Tibial nerve (tissue), 4 donors: ENCODE data around the gene ICA1. TPM values are rescaled to one million over a fixed set of nuclear protein-coding genes. Genes with fewer than 3 reads are reported as not detected.
A peak's percentile ranks its signal among the peaks of the same experiment; 100 is the strongest.

Experiments used
- DNase-seq, 2 donors: peaks; one replicate each; pipeline ENCODE4 v3.0.0-alpha.2; 2019; ENCODE audit warnings: low spot score in 2 of 2
- H3K27ac ChIP-seq, 4 donors: fragments of 200-600 bp; sonication (generic) in 3 of 4; one replicate each; pipeline ENCODE4 v1.5.1; 2017 to 2019; ENCODE audit warnings: mild to moderate bottlenecking in 1 of 4
- H3K27me3 ChIP-seq, 2 donors: fragments of 200-600 bp; sonication (generic) in 1 of 2; one replicate each; pipeline versions ENCODE4 v1.5.1 to v1.6.0; 2017 to 2019
- H3K36me3 ChIP-seq, 3 donors: fragments of 200-600 bp; sonication (generic); one replicate each; pipeline ENCODE4 v1.5.1; 2018 to 2019
- H3K4me1 ChIP-seq, 4 donors: fragments of 200-600 bp; sonication (generic) in 3 of 4; one replicate each; pipeline ENCODE4 v1.5.1; 2017 to 2019
- H3K4me3 ChIP-seq, 4 donors: fragments of 200-600 bp; sonication (generic) in 3 of 4; one replicate each; pipeline ENCODE4 v1.5.1; 2017 to 2019; ENCODE audit warnings: mild to moderate bottlenecking in 1 of 4, moderate library complexity in 1 of 4
- H3K9me3 ChIP-seq, 4 donors: fragments of 200-600 bp; sonication (generic) in 3 of 4; one replicate each; pipeline ENCODE4 v1.5.1; 2017 to 2019
- EP300 ChIP-seq, 2 donors: sonication (generic); formaldehyde crosslinking; IDR thresholded peaks; one replicate each; pipeline ENCODE4 v1.6.1; 2017; ENCODE audit warnings: antibody characterized with exemption in 2 of 2, mild to moderate bottlenecking in 1 of 2
- POLR2A ChIP-seq, 2 donors: fragments of 450-650 bp; IDR thresholded peaks; one replicate each; pipeline ENCODE4 v1.6.1; 2017; ENCODE audit warnings: antibody characterized with exemption in 2 of 2, mild to moderate bottlenecking in 2 of 2, moderate library complexity in 2 of 2
- WGBS, 2 donors: methylation state at CpG; one replicate each; pipeline ENCODE4 v1.1.5; 2018; 5-methylcytosine and 5-hydroxymethylcytosine counted together
- total RNA-seq, 4 donors: library from RNA; depleted of rRNA; stranded (reverse); fragments of >200 nt; gene quantifications; one replicate each; pipeline ENCODE4 v1.1.0, GENCODE V29; 2016
- TF ChIP-seq, protein P1 (sequence below), 5 experiments: fragments of 200-600 bp in 3 of 5; fragments of 450-650 bp in 2 of 5; sonication (generic) in 3 of 5; IDR thresholded peaks; one replicate each; pipeline ENCODE4 v1.5.1; 2016 to 2019; ENCODE audit warnings: antibody characterized with exemption in 5 of 5, mild to moderate bottlenecking in 3 of 5, moderate library complexity in 2 of 5

The ICA1 gene
- total RNA-seq, 4 donors from 2014 or later, result 12.8 to 27.3 (median 20.5) TPM

DNA sequence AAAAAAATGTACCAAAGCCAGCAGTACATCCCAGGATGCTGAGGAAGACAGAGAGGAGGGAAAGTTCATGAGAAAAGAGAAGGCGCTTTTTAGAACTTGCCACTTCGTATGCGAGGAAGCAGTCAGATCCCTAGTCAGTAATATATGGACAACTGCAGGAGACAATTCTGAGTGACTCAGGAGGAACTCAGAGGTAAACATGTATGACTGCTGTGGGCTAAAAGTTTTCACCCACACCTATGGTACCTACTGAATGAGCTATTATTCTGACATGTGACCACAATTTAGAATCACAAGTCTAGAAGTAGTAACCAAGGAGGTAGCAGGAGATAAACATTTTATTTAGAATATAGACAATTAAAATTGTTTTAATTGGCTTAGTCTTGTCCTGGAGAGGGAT lies 126.5 kb downstream of the ICA1 start:
- DNase-seq, result no peak
- Histone ChIP-seq H3K27ac (no peak overlapping the region), H3K27me3 (no peaks in the 10 kb centered on the region), H3K36me3 (no peaks in the 10 kb centered on the region), H3K4me3 (no peak overlapping the region), H3K9me3 (no peaks in the 10 kb centered on the region), H3K4me1 (no peaks in the 10 kb centered on the region)
- 94 to 98% methylated on average over 3 of the region's 3 CpGs for WGBS, 2 donors
- TF ChIP-seq EP300 (IDR thresholded peaks at IDR 0.05), result no peak
- TF ChIP-seq POLR2A (IDR thresholded peaks at IDR 0.05), result no peak
- TF ChIP-seq, protein P1, sequence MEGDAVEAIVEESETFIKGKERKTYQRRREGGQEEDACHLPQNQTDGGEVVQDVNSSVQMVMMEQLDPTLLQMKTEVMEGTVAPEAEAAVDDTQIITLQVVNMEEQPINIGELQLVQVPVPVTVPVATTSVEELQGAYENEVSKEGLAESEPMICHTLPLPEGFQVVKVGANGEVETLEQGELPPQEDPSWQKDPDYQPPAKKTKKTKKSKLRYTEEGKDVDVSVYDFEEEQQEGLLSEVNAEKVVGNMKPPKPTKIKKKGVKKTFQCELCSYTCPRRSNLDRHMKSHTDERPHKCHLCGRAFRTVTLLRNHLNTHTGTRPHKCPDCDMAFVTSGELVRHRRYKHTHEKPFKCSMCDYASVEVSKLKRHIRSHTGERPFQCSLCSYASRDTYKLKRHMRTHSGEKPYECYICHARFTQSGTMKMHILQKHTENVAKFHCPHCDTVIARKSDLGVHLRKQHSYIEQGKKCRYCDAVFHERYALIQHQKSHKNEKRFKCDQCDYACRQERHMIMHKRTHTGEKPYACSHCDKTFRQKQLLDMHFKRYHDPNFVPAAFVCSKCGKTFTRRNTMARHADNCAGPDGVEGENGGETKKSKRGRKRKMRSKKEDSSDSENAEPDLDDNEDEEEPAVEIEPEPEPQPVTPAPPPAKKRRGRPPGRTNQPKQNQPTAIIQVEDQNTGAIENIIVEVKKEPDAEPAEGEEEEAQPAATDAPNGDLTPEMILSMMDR (IDR thresholded peaks at IDR 0.05), result no peak

DNA sequence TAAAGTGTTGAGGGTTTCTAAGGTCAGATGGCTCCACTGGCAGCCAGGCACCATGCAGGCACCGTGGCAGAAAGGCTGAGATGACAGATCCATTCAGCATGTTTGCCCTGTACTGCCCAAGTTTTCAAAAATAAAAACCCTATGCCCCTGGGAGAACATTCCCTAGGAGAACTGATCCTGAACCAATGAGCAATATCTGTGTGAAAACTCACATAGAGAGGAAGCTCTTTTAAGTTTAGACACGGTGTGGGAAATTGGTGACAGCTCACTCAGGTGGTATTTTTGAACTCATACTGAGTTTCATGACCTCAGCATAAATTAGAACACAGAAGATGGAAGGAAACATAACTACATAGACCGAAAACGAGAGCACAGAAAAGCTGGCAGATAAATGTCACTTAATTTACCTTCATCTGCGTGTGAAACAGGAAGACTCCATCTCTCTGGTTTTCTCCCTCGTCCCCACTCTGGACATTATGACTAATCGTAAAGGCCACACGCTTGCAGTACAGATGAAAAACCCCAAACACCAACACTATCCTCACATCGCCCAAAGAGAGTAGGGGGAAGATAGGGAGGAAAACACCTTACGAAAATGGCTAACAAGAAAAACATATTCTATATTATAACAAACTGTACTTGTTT lies 127.8 kb downstream of the ICA1 start:
- H3K4me1 ChIP-seq, result no peaks in the 10 kb centered on the region
- no peaks in the 10 kb centered on the region for H3K36me3 ChIP-seq
- H3K4me3 ChIP-seq, result no peak overlapping the region
- peak overlapping the region in 1 of 4 donors; percentile 34 for H3K27ac ChIP-seq
- no peak for DNase-seq
- no peak for TF ChIP-seq EP300 (IDR thresholded peaks at IDR 0.05)
- TF ChIP-seq, protein P1 (IDR thresholded peaks at IDR 0.05), result no peak
- no peak for TF ChIP-seq POLR2A (IDR thresholded peaks at IDR 0.05)
- WGBS, 2 donors, result 77 to 78% methylated on average over 10 of the region's 10 CpGs
- no peaks in the 10 kb centered on the region for H3K9me3 ChIP-seq
- no peaks in the 10 kb centered on the region for H3K27me3 ChIP-seq

DNA sequence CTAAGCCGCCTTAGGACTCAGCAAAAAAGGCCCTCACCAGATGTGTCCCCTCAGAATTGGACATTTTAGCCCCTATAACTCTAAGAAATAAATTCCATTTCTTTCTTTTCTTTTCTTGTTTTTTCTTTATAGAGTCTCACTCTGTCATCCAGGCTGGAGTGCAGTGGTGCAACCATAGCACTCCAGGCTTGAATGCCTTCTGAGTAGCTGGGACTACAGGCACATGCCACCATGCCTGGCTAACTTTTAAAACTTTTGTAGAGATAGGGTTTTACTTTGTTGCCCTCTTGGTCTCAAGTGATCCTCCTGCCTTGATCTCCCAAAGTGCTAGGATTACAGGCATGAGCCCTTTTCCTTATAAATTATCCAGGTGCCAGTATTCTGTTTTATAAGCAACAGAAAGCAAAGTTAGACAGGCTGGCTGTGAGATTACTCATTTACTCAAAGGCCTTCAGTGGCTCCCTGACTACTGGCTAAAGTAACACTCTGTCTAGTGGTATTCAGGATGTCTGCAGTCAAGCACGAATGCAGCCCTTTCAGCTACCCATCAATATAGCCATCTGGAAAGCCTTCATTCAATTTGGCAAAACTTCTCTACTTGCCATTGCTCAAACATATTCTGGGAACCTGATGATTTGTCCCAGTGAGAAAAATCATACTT lies 128.6 kb downstream of the ICA1 start:
- no peaks in the 10 kb centered on the region for H3K36me3 ChIP-seq
- H3K4me1 ChIP-seq, result no peaks in the 10 kb centered on the region
- H3K27me3 ChIP-seq, result no peaks in the 10 kb centered on the region
- no peak overlapping the region for H3K27ac ChIP-seq
- H3K9me3 ChIP-seq, result no peaks in the 10 kb centered on the region
- no peak overlapping the region for H3K4me3 ChIP-seq
- TF ChIP-seq POLR2A (IDR thresholded peaks at IDR 0.05) (no peak), EP300 (IDR thresholded peaks at IDR 0.05) (no peak)
- TF ChIP-seq, protein P1 (IDR thresholded peaks at IDR 0.05), result no peak
- 88 to 95% methylated on average over 2 of the region's 2 CpGs for WGBS, 2 donors
- no peak for DNase-seq

DNA sequence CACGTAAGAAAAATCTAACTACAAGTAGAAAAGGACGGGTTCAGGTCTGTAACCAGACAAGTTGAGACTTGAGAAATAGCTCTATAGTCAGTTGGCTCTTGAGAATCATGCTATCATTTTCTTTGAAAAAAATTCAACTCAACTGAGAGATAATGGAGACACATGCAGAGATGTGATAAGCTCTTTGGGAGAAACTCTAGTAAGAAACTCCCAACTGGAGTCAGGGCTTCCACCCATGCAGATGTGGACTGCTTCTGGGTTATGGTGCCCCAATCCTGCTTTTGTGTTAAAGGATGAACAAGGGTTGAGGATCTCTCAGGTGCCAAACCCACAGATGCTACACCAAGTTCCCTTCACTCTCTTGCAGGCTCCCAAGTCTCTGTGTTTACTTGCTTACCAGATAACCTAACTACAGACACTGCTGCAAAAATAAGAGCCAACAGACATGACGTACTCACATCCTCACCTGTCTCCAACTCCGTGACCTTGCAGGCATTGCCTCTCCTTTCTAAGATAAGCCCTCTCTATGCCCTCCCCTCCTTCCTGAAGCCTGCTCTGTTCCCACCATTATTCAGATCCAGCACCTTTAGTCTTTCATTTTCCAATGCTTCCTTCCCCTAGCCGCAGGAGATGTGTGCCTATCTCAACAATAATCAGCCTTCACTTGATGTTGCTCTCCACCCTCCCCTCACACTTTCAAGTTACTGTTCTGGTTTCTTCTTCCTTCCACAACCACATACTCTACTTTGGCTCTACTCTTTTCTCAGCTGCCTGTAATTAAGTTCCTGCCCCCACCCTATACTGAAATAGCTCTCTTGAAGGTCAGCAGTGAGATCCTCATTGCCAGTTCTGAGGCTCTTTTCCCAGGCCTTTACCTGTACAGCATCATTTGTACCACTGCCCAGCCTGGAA lies 130.0 kb downstream of the ICA1 start:
- no peaks in the 10 kb centered on the region for H3K9me3 ChIP-seq
- H3K27me3 ChIP-seq, result no peaks in the 10 kb centered on the region
- TF ChIP-seq POLR2A (IDR thresholded peaks at IDR 0.05) (no peak), EP300 (IDR thresholded peaks at IDR 0.05) (no peak)
- TF ChIP-seq, protein P1 (IDR thresholded peaks at IDR 0.05), result no peak
- no peaks in the 10 kb centered on the region for H3K36me3 ChIP-seq
- no peak overlapping the region for H3K4me3 ChIP-seq
- no peak for DNase-seq
- 89 to 94% methylated on average over 5 of the region's 5 CpGs for WGBS, 2 donors
- H3K27ac ChIP-seq, result peak overlapping the region in 1 of 4 donors; percentile 46
- no peaks in the 10 kb centered on the region for H3K4me1 ChIP-seq
